Activated gamma-delta T cell treated with Interleukin-2 at 50 U/mL for 16 hours (primary cell): Measurements from ENCODE around the gene EIF3A.
A peak's percentile ranks its signal among the peaks of the same experiment; 100 is the strongest.
"Not testable (repeated sequence)": the region's sequence is repeated elsewhere in the genome, so short reads cannot be mapped to it uniquely, and the experiment has no call there.

Experiments used
- DNase-seq: peaks from one replicate; pipeline ENCODE4 v3.0.0-alpha.2; 2020

EIF3A gene

GRCh38 chr10:119051775-119052174 is 28.8 kb downstream of the EIF3A start:
- no peak for DNase-seq

DNA sequence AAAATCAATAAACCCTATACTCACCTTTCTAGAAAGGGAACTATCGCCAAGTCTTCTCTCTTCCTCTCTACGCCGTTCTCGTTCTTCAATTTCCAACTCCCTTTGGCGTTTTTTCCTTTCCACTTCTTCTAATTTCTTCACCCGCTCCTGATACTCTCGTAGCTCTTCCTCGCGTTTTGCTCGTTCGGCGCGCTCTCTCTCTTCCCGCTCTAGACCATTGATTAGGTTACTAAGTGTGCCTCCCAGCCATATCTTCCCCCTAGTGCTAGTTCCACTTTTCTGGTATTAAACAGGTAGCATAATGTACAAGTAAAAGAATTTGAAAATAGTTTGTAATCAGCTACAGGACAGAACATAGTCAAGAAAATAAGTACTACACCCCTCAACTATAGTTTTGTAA is 30.8 kb downstream of the EIF3A start:
- no peak for DNase-seq

DNA sequence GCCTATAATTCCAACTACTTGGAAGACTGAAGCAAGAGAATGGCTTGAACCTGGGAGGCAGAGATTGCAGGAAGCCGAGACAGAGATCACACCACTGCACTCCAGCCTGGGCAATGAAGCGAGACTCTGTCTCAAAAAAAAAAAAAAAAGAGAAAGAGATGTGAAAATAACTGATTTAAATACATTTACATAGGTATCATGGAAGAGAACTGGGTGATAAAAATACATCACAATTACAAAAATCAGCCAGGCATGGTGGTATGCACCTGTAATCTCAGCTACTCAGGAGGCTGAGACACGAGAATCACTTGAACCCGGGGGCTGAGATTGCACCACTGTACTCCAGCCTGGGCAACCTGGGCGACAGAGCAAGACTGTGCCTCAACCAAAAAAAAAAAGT is 31.3 kb downstream of the EIF3A start:
- DNase-seq = no peak

DNA sequence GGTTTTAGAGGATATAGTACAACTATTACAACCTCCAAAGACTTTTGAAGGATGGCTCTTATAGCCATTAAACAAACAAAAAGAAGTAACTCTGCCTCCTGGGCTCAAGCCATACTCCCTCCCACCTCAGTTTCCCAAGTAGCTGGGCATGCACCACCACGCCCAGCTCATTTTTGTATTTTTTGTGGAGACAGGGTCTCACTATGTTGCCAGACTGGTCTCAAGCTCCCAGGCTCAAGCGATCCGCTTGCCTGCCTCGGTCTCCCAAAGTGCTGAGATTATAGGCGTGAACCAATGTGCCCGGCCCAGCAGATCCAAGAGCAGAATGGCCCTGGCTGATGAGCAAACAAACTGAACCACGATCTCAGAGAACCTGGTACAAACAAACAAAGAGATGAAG is 35.1 kb downstream of the EIF3A start:
- no peak for DNase-seq

GRCh38 chr10:119042169-119042568 is 38.4 kb downstream of the EIF3A start:
- no peak for DNase-seq

DNA sequence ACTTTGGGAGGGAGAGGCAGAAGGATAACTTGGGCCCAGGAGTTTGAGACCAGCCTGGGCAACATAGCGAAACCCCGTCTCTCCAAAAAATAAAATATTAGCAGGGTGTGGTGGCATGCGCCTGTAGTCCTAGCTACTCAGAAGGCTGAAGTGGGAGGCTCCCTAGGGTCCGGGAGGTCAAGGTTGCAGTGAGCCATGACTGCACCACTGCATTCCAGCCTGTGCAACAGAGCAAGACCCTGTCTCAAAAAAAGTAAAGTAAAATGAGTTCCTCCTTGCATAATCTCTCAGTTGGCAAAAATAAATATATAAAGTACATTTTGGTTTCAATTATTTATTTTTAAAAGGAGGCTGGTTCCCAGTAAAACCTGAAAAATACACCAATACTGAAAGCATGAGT is 39.3 kb downstream of the EIF3A start:
- DNase-seq = no peak

GRCh38 chr10:119039161-119039560 is 41.5 kb downstream of the EIF3A start:
- no peak for DNase-seq

- DNase-seq = no peak
Measured at GRCh38 chr10:119031496-119032059, 49.0 kb downstream of the EIF3A start.

DNA sequence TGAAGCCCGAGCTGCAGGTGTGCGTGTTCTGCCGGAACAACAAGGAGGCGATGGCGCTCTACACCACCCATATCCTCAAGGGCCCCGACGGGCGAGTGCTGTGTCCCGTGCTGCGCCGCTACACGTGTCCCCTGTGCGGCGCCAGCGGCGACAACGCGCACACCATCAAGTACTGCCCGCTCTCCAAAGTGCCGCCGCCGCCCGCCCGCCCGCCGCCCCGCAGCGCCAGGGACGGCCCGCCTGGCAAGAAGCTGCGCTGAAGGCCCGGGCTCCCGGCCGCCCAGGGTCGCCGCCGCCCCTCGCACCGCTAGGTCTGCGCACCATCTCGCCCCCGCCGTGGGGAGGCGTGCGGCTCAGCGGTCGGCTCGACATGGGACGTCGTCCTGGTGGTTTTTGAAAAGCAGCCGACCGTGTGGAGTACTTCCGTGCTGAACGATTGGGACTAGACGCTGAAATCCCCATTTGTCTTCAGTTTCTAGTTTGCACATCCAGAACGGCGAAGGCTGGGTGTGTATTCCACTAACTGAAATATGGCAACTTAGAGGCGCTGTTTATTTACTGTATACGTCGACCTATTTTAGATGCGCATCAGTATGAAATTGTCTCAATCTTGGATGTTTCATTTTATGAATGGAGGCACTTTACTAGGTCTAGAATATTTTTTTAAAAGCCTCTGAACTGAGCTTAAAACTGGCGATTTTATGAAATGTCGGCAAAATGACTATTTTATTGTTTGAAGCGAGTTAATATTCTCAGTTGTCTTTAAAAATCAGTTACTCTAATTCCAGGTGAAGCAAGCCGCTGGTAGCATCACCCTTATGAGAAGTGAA is 50.0 kb downstream of the EIF3A start:
- peak; percentile 30 for DNase-seq

DNA sequence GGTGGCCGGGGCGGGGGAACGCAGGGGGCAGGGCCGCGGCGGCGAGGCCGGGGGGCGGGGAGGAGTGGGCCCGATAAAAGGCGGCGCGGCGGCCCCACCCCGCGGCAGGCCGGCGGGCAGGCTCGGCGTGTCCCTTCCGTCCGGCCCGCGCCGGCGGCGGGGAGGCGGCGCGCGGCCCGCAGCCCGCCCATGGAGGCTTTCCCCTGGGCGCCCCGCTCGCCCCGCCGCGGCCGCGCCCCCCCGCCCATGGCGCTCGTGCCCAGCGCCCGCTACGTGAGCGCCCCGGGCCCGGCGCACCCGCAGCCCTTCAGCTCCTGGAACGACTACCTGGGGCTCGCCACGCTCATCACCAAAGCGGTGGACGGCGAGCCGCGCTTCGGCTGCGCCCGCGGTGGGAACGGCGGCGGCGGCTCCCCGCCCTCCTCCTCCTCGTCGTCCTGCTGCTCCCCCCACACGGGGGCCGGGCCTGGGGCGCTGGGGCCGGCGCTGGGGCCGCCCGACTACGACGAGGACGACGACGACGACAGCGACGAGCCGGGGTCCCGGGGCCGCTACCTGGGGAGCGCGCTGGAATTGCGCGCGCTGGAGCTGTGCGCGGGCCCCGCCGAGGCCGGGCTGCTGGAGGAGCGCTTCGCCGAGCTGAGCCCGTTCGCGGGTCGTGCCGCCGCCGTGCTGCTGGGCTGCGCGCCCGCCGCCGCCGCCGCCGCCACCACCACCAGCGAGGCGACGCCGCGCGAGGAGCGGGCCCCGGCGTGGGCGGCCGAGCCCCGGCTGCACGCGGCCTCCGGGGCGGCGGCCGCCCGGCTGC is 50.8 kb downstream of the EIF3A start, which contains the start of gene NANOS1:
Gene NANOS1, plus strand, starts transcription at position 102 of the 808 bp plus-strand sequence. Its CDS starts 88 bp downstream, at position 190.
- DNase-seq = no peak

GRCh38 chr10:119028900-119029612 is 51.6 kb downstream of the EIF3A start:
- DNase-seq = peak; percentile 76

- DNase-seq = not testable (repeated sequence)
Measured at GRCh38 chr10:119028445-119028899, 52.1 kb downstream of the EIF3A start.

DNA sequence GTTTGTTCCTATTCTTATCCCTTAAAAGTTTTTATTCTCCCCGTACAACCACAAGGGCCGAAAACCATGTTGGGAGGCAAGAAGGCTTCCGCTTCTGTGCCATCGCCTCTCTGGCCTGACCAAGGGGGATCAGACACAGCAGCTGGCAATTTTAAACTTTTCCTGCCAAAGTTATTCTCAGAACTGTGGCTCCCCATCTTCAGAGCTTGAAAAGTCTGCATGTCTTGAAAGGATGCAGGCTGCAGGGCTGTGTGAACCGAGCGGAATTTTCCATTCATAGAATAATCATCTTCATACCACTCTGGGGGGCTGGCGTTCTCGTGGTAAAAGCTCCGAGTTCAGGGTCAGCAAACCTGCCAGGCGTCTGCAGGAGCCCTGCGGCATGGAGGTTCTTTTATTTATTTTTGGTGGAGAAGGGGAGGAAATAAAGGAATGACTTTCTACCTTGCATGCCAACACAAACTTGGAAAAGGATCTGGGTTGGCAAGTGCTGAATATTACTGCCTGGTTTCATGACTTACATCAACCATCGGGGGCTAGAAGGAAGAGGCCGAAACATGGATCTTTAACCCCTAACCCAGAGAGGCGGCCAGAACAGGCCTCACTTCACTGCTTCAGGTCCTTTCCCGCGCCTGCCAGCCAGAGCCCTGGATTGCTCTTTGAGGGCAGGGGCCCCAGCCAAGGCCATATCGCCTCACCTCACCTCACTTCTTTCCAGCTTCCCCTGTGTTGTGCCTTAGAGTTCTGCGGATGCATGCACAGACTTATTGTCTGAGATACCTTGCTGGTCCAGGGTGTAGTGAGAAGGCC is 54.1 kb downstream of the EIF3A start:
- DNase-seq = no peak

DNA sequence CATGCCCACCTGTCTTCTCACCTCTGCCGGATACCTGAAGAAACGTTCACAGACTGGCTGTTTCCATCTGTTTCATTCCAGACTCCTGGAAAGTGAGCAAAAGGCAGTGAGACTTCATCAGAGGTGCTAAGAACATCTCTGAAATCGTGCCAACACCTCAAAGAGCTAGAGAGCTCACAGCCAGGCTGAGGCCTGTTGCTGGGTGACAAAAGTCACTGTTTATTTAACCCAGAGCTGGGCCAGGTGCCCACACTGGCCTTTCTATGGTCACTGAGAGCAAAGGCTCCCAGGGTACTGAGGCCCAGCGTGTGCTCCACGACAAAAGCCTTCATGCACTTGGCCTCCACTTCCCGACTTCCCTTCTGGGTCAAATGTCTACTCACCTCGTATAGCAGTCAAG is 54.8 kb downstream of the EIF3A start:
- DNase-seq = no peak

- DNase-seq = no peak
Measured at GRCh38 chr10:119025336-119025735, 55.3 kb downstream of the EIF3A start.

GRCh38 chr10:119024882-119025281 is 55.7 kb downstream of the EIF3A start:
- no peak for DNase-seq

GRCh38 chr10:119023553-119023868 is 57.1 kb downstream of the EIF3A start:
- no peak for DNase-seq

- DNase-seq = no peak
Measured at GRCh38 chr10:119022846-119023552, 57.6 kb downstream of the EIF3A start.

DNA sequence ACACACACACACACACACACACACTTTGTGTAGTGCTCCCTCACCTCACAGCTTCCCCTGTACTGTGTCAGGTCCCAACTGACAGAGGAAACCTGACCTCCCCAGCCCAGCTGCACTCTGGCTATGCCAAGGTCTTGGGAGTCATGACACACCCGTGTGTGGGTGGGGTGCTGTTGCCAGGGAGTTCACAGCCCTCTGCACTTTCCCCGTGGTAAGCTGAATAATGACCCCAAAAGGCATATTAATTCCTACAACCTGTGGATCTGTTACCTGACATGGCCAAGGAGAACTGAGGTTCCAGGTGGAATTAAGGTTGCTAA is 60.0 kb downstream of the EIF3A start:
- no peak for DNase-seq

DNA sequence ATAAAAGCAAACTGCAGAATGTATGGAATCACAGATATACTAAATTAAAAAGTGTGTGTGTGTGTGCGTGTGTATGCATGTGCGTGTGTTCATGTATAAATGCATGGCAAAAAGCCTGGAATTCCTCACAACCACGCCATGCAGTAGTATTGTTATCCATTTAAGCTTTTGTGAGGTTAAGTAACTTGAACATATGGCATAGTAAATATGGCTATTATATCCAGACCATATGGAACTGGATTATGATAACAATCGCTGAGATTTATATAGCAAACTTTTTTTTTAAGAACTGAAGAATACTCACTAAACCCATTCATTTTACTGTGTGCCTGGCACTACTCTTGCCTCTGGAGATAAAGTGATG is 73.4 kb downstream of the EIF3A start:
- DNase-seq = no peak

GRCh38 chr10:119006451-119007210 is 74.0 kb downstream of the EIF3A start:
- no peak for DNase-seq
